CD8-positive, alpha-beta memory T cell (primary cell): ENCODE data around the gene PPHLN1. TPM values are rescaled to one million over a fixed set of nuclear protein-coding genes. Genes with fewer than 3 reads are reported as not detected.

Source experiments
- CTCF ChIA-PET: fragments of 350-600 bp; sonication (Branson Sonifier 250); formaldehyde crosslinking; loops from one replicate; lab custom pipeline; 2021; ENCODE audit warnings: antibody characterized with exemption; lab: Charles Lee
- POLR2A ChIA-PET: fragments of 350-600 bp; sonication (Branson Sonifier 250); formaldehyde crosslinking; loops from one replicate; lab custom pipeline; 2021; ENCODE audit warnings: antibody characterized with exemption; lab: Charles Lee
- DNase-seq, 5 donors: peaks; one replicate each; pipeline versions ENCODE4 v3.0.0 to v3.0.0-alpha.2; 2020 to 2022; ENCODE audit warnings: mixed read lengths in 1 of 5
- H3K27ac ChIP-seq: one replicate; pipeline ENCODE4 v1.7.0; 2013; ENCODE audit warnings: low read depth, mild to moderate bottlenecking, low read length, moderate library complexity
- H3K27me3 ChIP-seq: 2 replicates; pipeline ENCODE4 v1.7.0; 2013; ENCODE audit warnings: low read length, mild to moderate bottlenecking; ENCODE audit not compliant: insufficient read depth, poor library complexity, severe bottlenecking
- H3K36me3 ChIP-seq: 2 replicates; pipeline ENCODE4 v1.7.0; 2013; ENCODE audit warnings: mild to moderate bottlenecking, low read length, moderate library complexity; ENCODE audit not compliant: insufficient read depth
- H3K4me1 ChIP-seq: 2 replicates; pipeline ENCODE4 v1.7.0; 2013; ENCODE audit warnings: mild to moderate bottlenecking, low read length, moderate library complexity; ENCODE audit not compliant: insufficient read depth
- H3K4me3 ChIP-seq: 2 replicates; pipeline ENCODE4 v1.7.0; 2013; ENCODE audit warnings: mild to moderate bottlenecking, low read length
- H3K9me3 ChIP-seq: 2 replicates; pipeline ENCODE4 v1.7.0; 2013; ENCODE audit warnings: mild to moderate bottlenecking, low read length
- H3K27ac Mint-ChIP-seq, 8 donors: one replicate each; pipeline ENCODE4 v1.8.0; 2020 to 2021; ENCODE audit warnings: mixed read lengths in 8 of 8, mild to moderate bottlenecking in 6 of 8, inconsistent platforms in 3 of 8, moderate library complexity in 3 of 8
- H3K27me3 Mint-ChIP-seq, 2 donors: one replicate each; pipeline ENCODE4 v1.8.0; 2020 to 2021; ENCODE audit warnings: mixed read lengths in 2 of 2, mild to moderate bottlenecking in 1 of 2, moderate library complexity in 1 of 2
- H3K36me3 Mint-ChIP-seq, 3 donors: one replicate each; pipeline ENCODE4 v1.8.0; 2020 to 2021; ENCODE audit warnings: mixed read lengths in 3 of 3, inconsistent platforms in 1 of 3, mild to moderate bottlenecking in 1 of 3
- H3K4me1 Mint-ChIP-seq, 3 donors: one replicate each; pipeline ENCODE4 v1.8.0; 2020 to 2021; ENCODE audit warnings: mixed read lengths in 3 of 3, inconsistent platforms in 1 of 3, mild to moderate bottlenecking in 1 of 3
- H3K4me3 Mint-ChIP-seq, 7 donors: one replicate each; pipeline ENCODE4 v1.8.0; 2020 to 2021; ENCODE audit warnings: mixed read lengths in 7 of 7, mild to moderate bottlenecking in 6 of 7, moderate library complexity in 4 of 7, inconsistent platforms in 2 of 7
- H3K9me3 Mint-ChIP-seq, 5 donors: one replicate each; pipeline ENCODE4 v1.8.0; 2020 to 2022; ENCODE audit warnings: mixed read lengths in 5 of 5, mild to moderate bottlenecking in 3 of 5, moderate library complexity in 2 of 5, inconsistent platforms in 1 of 5
- polyA plus RNA-seq: library from polyadenylated mRNA; unstranded; fragments of 300-500 nt; fragmentation: Illumina TruSeq; gene quantifications from one replicate; pipeline ENCODE4 v1.2.3, GENCODE V29; 2021
- total RNA-seq, 2 experiments: library from RNA; stranded (reverse); gene quantifications; one replicate each; pipeline ENCODE4 v1.2.3, GENCODE V29; 2021

PPHLN1 gene
- total and polyA plus RNA-seq, 3 experiments from 2014 or later, result 75.8 to 151 (median 76.3) TPM

- POLR2A ChIA-PET, result no interaction called here
- Mint-ChIP-seq H3K36me3 (no peaks in the 10 kb centered on the region), H3K4me3 (no peak overlapping the region), H3K9me3 (no peaks in the 10 kb centered on the region), H3K27me3 (peaks cover 8 to 53% of the 10 kb centered on the region in 2 donors), H3K4me1 (no peaks in the 10 kb centered on the region), H3K27ac (no peak overlapping the region)
- Histone ChIP-seq H3K9me3 (no peaks in the 10 kb centered on the region), H3K36me3 (no peaks in the 10 kb centered on the region), H3K27me3 (peaks cover 3% of the 10 kb centered on the region), H3K4me1 (no peaks in the 10 kb centered on the region), H3K27ac (no peak overlapping the region), H3K4me3 (no peak overlapping the region)
- DNase-seq, result no peak
- CTCF ChIA-PET, result interaction anchor here (0.8 kb wide), 1 partner anchor 9 kb away, joined by 3 read pairs; no protein-coding TSS in a partner anchor
Measured at GRCh38 chr12:42490261-42490842, 164.4 kb downstream of the PPHLN1 start.

Other genes with a start within 250 kb of the PPHLN1 start
- gene GXYLT1, start 181.3 kb upstream of the PPHLN1 start, total RNA-seq, result 10 to 100 TPM; 11.6 to 13.2 TPM
- 2.8 TPM for gene GXYLT1, start 181.3 kb upstream of the PPHLN1 start, polyA plus RNA-seq
- gene YAF2, start 87.9 kb upstream of the PPHLN1 start, total RNA-seq, result 10 to 100 TPM; 36.2 to 37.8 TPM
- 26.3 TPM for gene YAF2, start 87.9 kb upstream of the PPHLN1 start, polyA plus RNA-seq
- gene ZCRB1, start 73 bp upstream of the PPHLN1 start, total RNA-seq, result 10 to 100 TPM; 78.1 to 79.9 TPM
- gene ZCRB1, start 73 bp upstream of the PPHLN1 start, polyA plus RNA-seq, result 89.1 TPM